ENCODE measurements around the gene RNASE7. TPM values are rescaled to one million over a fixed set of nuclear protein-coding genes. Genes with fewer than 3 reads are reported as not detected.

RNASE7 gene
- total RNA-seq, 3 donors from 2014 or later (not counting 1 experiment from before 2014, with no cell fraction given): not detected

DNA sequence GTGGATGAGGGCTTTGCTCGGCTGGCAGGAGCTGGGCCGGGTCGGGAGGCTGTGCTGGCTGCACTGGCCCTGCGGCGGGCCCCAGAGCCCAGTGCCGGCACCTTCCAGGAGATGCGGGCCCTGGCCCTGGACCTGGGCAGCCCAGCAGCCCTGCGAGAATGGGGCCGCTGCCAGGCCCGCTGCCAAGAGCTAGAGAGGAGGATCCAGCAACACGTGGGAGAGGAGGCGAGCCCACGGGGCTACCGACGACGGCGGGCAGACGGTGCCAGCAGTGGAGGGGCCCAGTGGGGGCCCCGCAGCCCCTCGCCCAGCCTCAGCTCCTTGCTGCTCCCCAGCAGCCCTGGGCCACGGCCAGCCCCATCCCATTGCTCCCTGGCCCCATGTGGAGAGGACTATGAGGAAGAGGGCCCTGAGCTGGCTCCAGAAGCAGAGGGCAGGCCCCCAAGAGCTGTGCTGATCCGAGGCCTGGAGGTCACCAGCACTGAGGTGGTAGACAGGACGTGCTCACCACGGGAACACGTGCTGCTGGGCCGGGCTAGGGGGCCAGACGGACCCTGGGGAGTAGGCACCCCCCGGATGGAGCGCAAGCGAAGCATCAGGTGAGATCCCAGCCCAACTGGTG is 39.5 kb downstream of the RNASE7 start:
- DNase-seq (no peak), ATAC-seq (no peak)
- Mint-ChIP-seq H3K4me3 (no peak overlapping the region), H3K36me3 (no peaks in the 10 kb centered on the region), H3K9me3 (no peaks in the 10 kb centered on the region), H3K4me1 (peaks cover 3 to 4% of the 10 kb centered on the region in 2 donors), H3K27me3 (ENCODE audit: low read depth in 2 of 2) (peaks cover 0 to 12% of the 10 kb centered on the region in 2 donors), H3K27ac (no peak overlapping the region)
- intact Hi-C loops (cut with micrococcal nuclease): no loop called here
- H3K27me3 ChIP-seq (ENCODE audit: control insufficient read depth, insufficient read depth, low read length): no peaks in the 10 kb centered on the region
- no peaks in the 10 kb centered on the region for H3K36me3 ChIP-seq (ENCODE audit: control insufficient read depth, insufficient read depth, low read length)
- no peak overlapping the region for H3K27ac ChIP-seq (ENCODE audit: low read length)
- WGBS (ENCODE audit: insufficient coverage): 88% methylated on average over 30 of the region's 30 CpGs
- peaks cover 2% of the 10 kb centered on the region for H3K4me1 ChIP-seq (ENCODE audit: control insufficient read depth, insufficient read depth, low read length)
- H3K4me3 ChIP-seq (ENCODE audit: low read length): no peak overlapping the region
- no peaks in the 10 kb centered on the region for H3K9me3 ChIP-seq (ENCODE audit: control insufficient read depth, insufficient read depth, low read length)
- TF ChIP-seq CTCF (IDR thresholded peaks at IDR 0.05): no peak

DNA sequence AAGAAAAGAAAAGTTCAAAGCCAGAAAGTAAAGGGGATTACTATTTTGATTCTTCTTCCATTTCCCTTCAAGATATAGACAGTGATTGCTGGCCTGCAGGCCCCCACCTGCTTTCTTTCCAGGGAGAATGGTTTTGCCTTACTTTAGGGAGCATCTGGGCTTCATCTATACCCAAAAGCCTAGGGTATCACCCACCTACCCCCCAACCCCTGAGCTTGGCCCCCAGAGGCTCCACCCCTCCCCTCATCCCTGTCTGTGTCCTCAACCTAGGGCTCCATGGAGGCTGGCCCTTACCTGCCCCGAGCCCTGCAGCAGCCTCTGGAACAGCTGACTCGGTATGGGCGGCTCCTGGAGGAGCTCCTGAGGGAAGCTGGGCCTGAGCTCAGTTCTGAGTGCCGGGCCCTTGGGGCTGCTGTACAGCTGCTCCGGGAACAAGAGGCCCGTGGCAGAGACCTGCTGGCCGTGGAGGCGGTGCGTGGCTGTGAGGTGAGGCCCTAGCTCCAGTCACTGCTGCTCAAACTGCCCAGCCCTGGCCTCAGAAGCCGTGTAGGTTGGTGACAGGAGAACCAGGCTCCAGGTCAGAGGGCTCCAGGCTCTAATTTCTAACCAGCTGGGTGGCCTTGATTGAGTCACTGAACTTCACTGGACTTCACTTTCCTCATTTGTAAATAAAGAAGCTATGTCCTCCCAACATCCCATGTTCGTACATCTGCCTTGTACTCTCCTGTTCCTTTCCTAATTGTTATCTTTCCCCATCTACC is 41.6 kb downstream of the RNASE7 start:
- no peak for ATAC-seq
- H3K4me1 ChIP-seq (ENCODE audit: control insufficient read depth, insufficient read depth, low read length): peaks cover 18% of the 10 kb centered on the region
- Mint-ChIP-seq H3K36me3 (no peaks in the 10 kb centered on the region), H3K27ac (no peak overlapping the region), H3K9me3 (no peaks in the 10 kb centered on the region), H3K4me3 (no peak overlapping the region), H3K4me1 (peaks cover 15 to 16% of the 10 kb centered on the region in 2 donors), H3K27me3 (ENCODE audit: low read depth in 2 of 2) (peaks cover 0 to 12% of the 10 kb centered on the region in 2 donors)
- no peak for TF ChIP-seq CTCF (IDR thresholded peaks at IDR 0.05)
- H3K4me3 ChIP-seq (ENCODE audit: low read length): no peak overlapping the region
- intact Hi-C loops (cut with micrococcal nuclease): no loop called here
- DNase-seq: no peak
- H3K9me3 ChIP-seq (ENCODE audit: control insufficient read depth, insufficient read depth, low read length): no peaks in the 10 kb centered on the region
- no peaks in the 10 kb centered on the region for H3K27me3 ChIP-seq (ENCODE audit: control insufficient read depth, insufficient read depth, low read length)
- WGBS (ENCODE audit: insufficient coverage): 92% methylated on average over 11 of the region's 11 CpGs
- H3K36me3 ChIP-seq (ENCODE audit: control insufficient read depth, insufficient read depth, low read length): no peaks in the 10 kb centered on the region
- no peak overlapping the region for H3K27ac ChIP-seq (ENCODE audit: low read length)

DNA sequence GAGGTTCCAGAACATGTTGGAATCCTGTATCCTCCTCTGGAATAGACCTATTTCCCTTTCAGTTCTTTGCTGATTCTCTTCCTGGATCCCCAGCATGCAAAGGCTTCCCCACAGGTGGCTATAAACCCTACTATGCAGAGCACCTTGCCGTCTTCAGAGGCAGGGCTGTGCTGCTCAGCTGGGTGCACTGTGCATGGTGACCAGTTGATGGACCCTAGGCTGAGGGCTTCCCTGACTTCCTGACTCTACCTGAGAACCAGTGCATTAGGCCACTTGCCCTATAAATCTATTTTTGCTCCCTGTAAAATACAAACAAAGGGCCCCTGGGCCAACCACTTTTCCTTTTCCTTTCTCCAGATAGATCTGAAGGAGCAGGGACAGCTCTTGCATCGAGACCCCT is 42.2 kb downstream of the RNASE7 start:
- Mint-ChIP-seq H3K4me3 (no peak overlapping the region), H3K4me1 (peaks cover 15 to 16% of the 10 kb centered on the region in 2 donors), H3K9me3 (no peaks in the 10 kb centered on the region), H3K36me3 (no peaks in the 10 kb centered on the region), H3K27me3 (ENCODE audit: low read depth in 2 of 2) (peaks cover 0 to 12% of the 10 kb centered on the region in 2 donors), H3K27ac (no peak overlapping the region)
- Histone ChIP-seq H3K4me1 (ENCODE audit: control insufficient read depth, insufficient read depth, low read length) (peaks cover 18% of the 10 kb centered on the region), H3K9me3 (ENCODE audit: control insufficient read depth, insufficient read depth, low read length) (no peaks in the 10 kb centered on the region), H3K36me3 (ENCODE audit: control insufficient read depth, insufficient read depth, low read length) (no peaks in the 10 kb centered on the region), H3K27me3 (ENCODE audit: control insufficient read depth, insufficient read depth, low read length) (no peaks in the 10 kb centered on the region), H3K27ac (ENCODE audit: low read length) (no peak overlapping the region), H3K4me3 (ENCODE audit: low read length) (no peak overlapping the region)
- DNase-seq (no peak), ATAC-seq (no peak)
- intact Hi-C loops (cut with micrococcal nuclease): no loop called here
- TF ChIP-seq CTCF (IDR thresholded peaks at IDR 0.05): no peak
- 88% methylated on average over 2 of the region's 2 CpGs for WGBS (ENCODE audit: insufficient coverage)
